K562 (cell line): ENCODE measurements around the gene CDC42EP3. TPM values are rescaled to one million over a fixed set of nuclear protein-coding genes. Genes with fewer than 3 reads are reported as not detected.

Source experiments
- ATAC-seq: fragments of 200-7000 bp; cut with Tn5 transposase; 3 replicates; pipeline ENCODE4 v1.9.1; 2020; ENCODE audit warnings: moderate library complexity
- BruUV-seq: library from RNA; stranded (reverse); fragments of 400-500 nt; replicated peaks from 2 replicates; lab custom pipeline; 2021; lab: Mats Ljungman, UMichigan
- CTCF ChIA-PET: fragments of 300-600 bp; formaldehyde crosslinking; extraction: SDS; loops from one replicate; lab custom pipeline; 2021; ENCODE audit warnings: low intra/inter-chr PET ratio; lab: Yijun Ruan, JAX
- POLR2A ChIA-PET: fragments of 300-600, 350-650 bp; sonication (Branson Sonifier 250); formaldehyde crosslinking; extraction: SDS; loops from one replicate; lab custom pipeline; 2021; ENCODE audit warnings: antibody characterized with exemption, inconsistent platforms; lab: Yijun Ruan, JAX
- DNase-seq, 4 experiments: peaks; one replicate each; pipeline versions ENCODE4 v3.0.0 to v3.0.0-alpha.2; 2011 to 2018; ENCODE audit warnings: low spot score in 3 of 4, mixed read lengths in 3 of 4; ENCODE audit errors: extremely low read depth in 1 of 4
- FAIRE-seq: peaks from 2 replicates; lab custom pipeline; 2011; peaks lifted over from hg19 to GRCh38; lab: Jason Lieb, UNC
- H2AFZ ChIP-seq: 2 replicates; pipeline ENCODE4 v1.6.0; 2011; ENCODE audit warnings: low read depth, low read length, control low read depth, inconsistent platforms
- H3K27ac ChIP-seq: fragments of 200-600 bp; 3 replicates; pipeline ENCODE4 v1.8.0; 2011; ENCODE audit warnings: low read depth, mild to moderate bottlenecking, control low read depth, inconsistent platforms, low read length, moderate library complexity, mixed read lengths; ENCODE audit errors: extremely low read depth
- H3K27me3 ChIP-seq, 2 experiments: fragments of 300-600 bp in 1 of 2; 2 replicates in 1 of 2; 3 replicates in 1 of 2; pipeline versions ENCODE4 v1.6.0 to v1.8.0; 2011; ENCODE audit warnings: inconsistent platforms in 2 of 2, low read length in 2 of 2, mild to moderate bottlenecking in 1 of 2, mixed read lengths in 1 of 2, moderate library complexity in 1 of 2; ENCODE audit not compliant: control insufficient read depth in 2 of 2, insufficient read depth in 2 of 2
- H3K36me3 ChIP-seq: fragments of 300-600 bp; 3 replicates; pipeline ENCODE4 v1.8.0; 2011; ENCODE audit warnings: mild to moderate bottlenecking, low read length, inconsistent platforms; ENCODE audit not compliant: control insufficient read depth, insufficient read depth
- H3K4me1 ChIP-seq, 2 experiments: fragments of 200-600 bp in 1 of 2; replicated peaks in 1 of 2; 2 replicates in 1 of 2; 3 replicates in 1 of 2; pipeline versions ENCODE4 v1.5.1 to v1.8.0; 2011; ENCODE audit warnings: inconsistent platforms in 2 of 2, low read length in 2 of 2, mild to moderate bottlenecking in 1 of 2, mixed read lengths in 1 of 2, moderate library complexity in 1 of 2; ENCODE audit not compliant: control insufficient read depth in 2 of 2, insufficient read depth in 2 of 2
- H3K4me2 ChIP-seq: 2 replicates; pipeline ENCODE4 v1.6.1; 2011; ENCODE audit warnings: low read length, control low read depth, inconsistent platforms, mixed read lengths; ENCODE audit not compliant: insufficient read depth
- H3K4me3 ChIP-seq: fragments of 200-600 bp; sonication (generic), shearing (Covaris generic); 2 replicates; pipeline ENCODE4 v1.5.1; 2016; ENCODE audit warnings: control low read depth, inconsistent platforms
- H3K79me2 ChIP-seq: fragments of 200-600 bp; 3 replicates; pipeline ENCODE4 v1.8.0; 2011; ENCODE audit warnings: low read length, inconsistent platforms; ENCODE audit not compliant: control insufficient read depth, insufficient read depth
- H3K9ac ChIP-seq, 2 experiments: 2 replicates each; pipeline versions ENCODE4 v1.6.0 to v1.6.1; 2011; ENCODE audit warnings: low read depth in 2 of 2, low read length in 2 of 2, control low read depth in 1 of 2, inconsistent platforms in 1 of 2, mild to moderate bottlenecking in 1 of 2, mixed read lengths in 1 of 2; ENCODE audit not compliant: insufficient read depth in 1 of 2
- H3K9me1 ChIP-seq: one replicate; pipeline ENCODE4 v1.6.0; 2011; ENCODE audit warnings: inconsistent platforms, mild to moderate bottlenecking, low read length, moderate library complexity; ENCODE audit not compliant: control insufficient read depth, insufficient read depth
- H3K9me3 ChIP-seq: replicated peaks from 2 replicates; pipeline ENCODE4 v1.5.1; 2011; ENCODE audit warnings: low read depth, low read length, inconsistent platforms; ENCODE audit not compliant: control insufficient read depth, insufficient read depth
- H4K20me1 ChIP-seq: replicated peaks from 2 replicates; pipeline ENCODE4 v1.6.1; 2011; ENCODE audit warnings: low read length, inconsistent platforms, mixed read lengths; ENCODE audit not compliant: control insufficient read depth, insufficient read depth
- YY1 ChIP-seq, 3 experiments: IDR thresholded peaks; 2 replicates each; pipeline ENCODE4 v1.6.1; 2011; ENCODE audit warnings: low read length in 2 of 3, mild to moderate bottlenecking in 2 of 3, moderate library complexity in 2 of 3, borderline replicate concordance in 1 of 3, control low read depth in 1 of 3, low read depth in 1 of 3; ENCODE audit not compliant: insufficient read depth in 3 of 3, insufficient replicate concordance in 2 of 3, control insufficient read depth in 1 of 3, insufficient read length in 1 of 3; ENCODE audit errors: extremely low read depth in 1 of 3
- WGBS: fragments of 100-300 bp; shearing (Covaris generic); methylation state at CpG from one replicate; pipeline ENCODE4 v1.1.6; 2016; ENCODE audit warnings: low coverage, mixed read lengths; ENCODE audit not compliant: insufficient coverage; ENCODE audit errors: missing lambda C conversion rate; 5-methylcytosine and 5-hydroxymethylcytosine counted together
- in situ Hi-C: fragments of 300-500 bp; cut with MboI; formaldehyde crosslinking; loops from 4 replicates; pipeline ENCODE4 v1.15.0; 2018; ENCODE audit warnings: inconsistent platforms, mixed read lengths
- intact Hi-C: fragments of 100-400 bp; cut with micrococcal nuclease; formaldehyde crosslinking; loops from 2 replicates; pipeline ENCODE4 v1.14.2; 2022
- polyA plus RNA-seq, 8 experiments: library from polyadenylated mRNA; depleted of rRNA in 4 of 8; stranded (reverse) in 5 of 8; unstranded in 3 of 8; fragments of >200 nt; fragmentation: Nextera tagmentation in 2 of 8; fragmentation: Illumina TruSeq in 1 of 8; extraction: Ambion mirVana in 2 of 8; extraction: Trizol in 1 of 8; gene quantifications; 2 replicates each; pipeline versions ENCODE4 v1.2.1 to v1.2.3, GENCODE V29; 2011 to 2014; ENCODE audit warnings: inconsistent platforms in 1 of 8, missing spikeins in 1 of 8
- total RNA-seq, 7 experiments: library from RNA; depleted of rRNA in 6 of 7; stranded (reverse); fragments of >200 nt in 6 of 7; fragmentation: Illumina TruSeq in 2 of 7; extraction: Trizol in 2 of 7; gene quantifications; 2 replicates each; pipeline versions ENCODE4 v1.2.1 to v1.2.3, GENCODE V29; 2011 to 2021; ENCODE audit warnings: low replicate concordance in 1 of 7
- TF ChIP-seq, protein P1 (sequence below), 3 experiments: IDR thresholded peaks in 2 of 3; conservative IDR thresholded peaks in 1 of 3; 2 replicates each; pipeline ENCODE4 v1.5.1; 2011 to 2012; ENCODE audit warnings: low read length in 3 of 3, mild to moderate bottlenecking in 3 of 3, control low read depth in 2 of 3, improper control_type of control experiment in 1 of 3, inconsistent platforms in 1 of 3, low read depth in 1 of 3, mixed read lengths in 1 of 3, moderate library complexity in 1 of 3; ENCODE audit not compliant: insufficient read depth in 2 of 3

CDC42EP3 gene
- total and polyA plus RNA-seq, 9 of the 15 experiments (the other 6 are each of a cell fraction or from before 2014, with no cell fraction given), result 0.72 to 6.4 (median 2.0) TPM

DNA sequence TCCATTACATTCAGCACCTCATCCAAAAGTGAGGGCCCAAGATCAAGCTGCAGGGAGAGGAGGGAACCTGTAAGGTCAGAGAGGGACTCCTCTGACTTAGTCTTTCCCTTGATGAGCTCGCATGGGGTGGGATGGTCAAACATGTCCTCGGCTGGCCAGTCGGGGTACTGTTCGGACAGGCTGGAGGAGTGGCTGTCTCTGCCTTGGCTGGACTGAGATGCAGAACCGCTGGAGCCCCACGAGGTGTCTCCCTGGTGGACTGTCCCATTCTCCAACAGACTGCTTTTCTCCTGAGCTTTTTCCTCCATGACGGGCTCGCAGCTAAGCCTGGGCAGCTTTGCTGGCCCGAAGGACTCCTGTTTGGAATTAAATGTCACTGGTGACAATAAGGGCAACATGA, 25.6 kb downstream of the CDC42EP3 start:
- ChIA-PET POLR2A (interaction anchor here (1.4 kb wide), 1 partner anchor 9 kb away, joined by 5 read pairs; no protein-coding TSS in a partner anchor), CTCF (no interaction called here)
- H4K20me1 ChIP-seq, result no peaks in the 10 kb centered on the region
- intact Hi-C loops, result no loop called here
- FAIRE-seq, result no peak
- WGBS, result 48% methylated on average over 9 of the region's 9 CpGs
- 0 out of 4 replicates have a peak overlapping the region, but pooled peaks of 1 of the 2 experiments have one; percentile 8 for H3K9ac ChIP-seq
- H3K27me3 ChIP-seq, result no peaks in the 10 kb centered on the region
- no peak overlapping the region for H3K4me2 ChIP-seq
- H2AFZ ChIP-seq, result 0 out of 2 replicates have a peak overlapping the region, but pooled peaks have one; percentile 9
- no peak for TF ChIP-seq YY1 (IDR thresholded peaks at IDR 0.05; ENCODE audit: borderline replicate concordance in 1 of 3, control insufficient read depth in 1 of 3, extremely low read depth in 1 of 3, insufficient read depth in 3 of 3, insufficient read length in 1 of 3, insufficient replicate concordance in 2 of 3, low read depth in 1 of 3, low read length in 2 of 3)
- TF ChIP-seq, protein P1, sequence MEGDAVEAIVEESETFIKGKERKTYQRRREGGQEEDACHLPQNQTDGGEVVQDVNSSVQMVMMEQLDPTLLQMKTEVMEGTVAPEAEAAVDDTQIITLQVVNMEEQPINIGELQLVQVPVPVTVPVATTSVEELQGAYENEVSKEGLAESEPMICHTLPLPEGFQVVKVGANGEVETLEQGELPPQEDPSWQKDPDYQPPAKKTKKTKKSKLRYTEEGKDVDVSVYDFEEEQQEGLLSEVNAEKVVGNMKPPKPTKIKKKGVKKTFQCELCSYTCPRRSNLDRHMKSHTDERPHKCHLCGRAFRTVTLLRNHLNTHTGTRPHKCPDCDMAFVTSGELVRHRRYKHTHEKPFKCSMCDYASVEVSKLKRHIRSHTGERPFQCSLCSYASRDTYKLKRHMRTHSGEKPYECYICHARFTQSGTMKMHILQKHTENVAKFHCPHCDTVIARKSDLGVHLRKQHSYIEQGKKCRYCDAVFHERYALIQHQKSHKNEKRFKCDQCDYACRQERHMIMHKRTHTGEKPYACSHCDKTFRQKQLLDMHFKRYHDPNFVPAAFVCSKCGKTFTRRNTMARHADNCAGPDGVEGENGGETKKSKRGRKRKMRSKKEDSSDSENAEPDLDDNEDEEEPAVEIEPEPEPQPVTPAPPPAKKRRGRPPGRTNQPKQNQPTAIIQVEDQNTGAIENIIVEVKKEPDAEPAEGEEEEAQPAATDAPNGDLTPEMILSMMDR (IDR thresholded peaks at IDR 0.05 in 2 of 3, conservative IDR thresholded peaks at IDR 0.05 in 1 of 3; ENCODE audit: insufficient read depth in 2 of 3, low read depth in 1 of 3, low read length in 3 of 3), result peak in 2 of 3 experiments; percentile 20 to 27; a peak in 3 of 6 replicates
- TF ChIP-seq, all 486 proteins: peak for 1
- no TSS peak for BruUV-seq
- ATAC-seq, result peak; percentile 93
- no peak overlapping the region for H3K4me3 ChIP-seq
- no peaks in the 10 kb centered on the region for H3K36me3 ChIP-seq
- DNase-seq, result peak in 1 of 4 experiments; percentile 18
- H3K4me1 ChIP-seq, result no peaks in the 10 kb centered on the region
- no peak overlapping the region for H3K27ac ChIP-seq
- no peaks in the 10 kb centered on the region for H3K9me3 ChIP-seq
- H3K79me2 ChIP-seq, result no peaks in the 10 kb centered on the region
- in situ Hi-C loops, result loop anchor here (5.0 kb wide), 1 partner anchor 54 kb away; no protein-coding TSS in a partner anchor
- H3K9me1 ChIP-seq, result no peaks in the 10 kb centered on the region
